ENCODE data around the gene LUC7L3. TPM values are rescaled to one million over a fixed set of nuclear protein-coding genes. Genes with fewer than 3 reads are reported as not detected.

The LUC7L3 gene
- total RNA-seq, 1 donor from 2014 or later, result 105 TPM

DNA sequence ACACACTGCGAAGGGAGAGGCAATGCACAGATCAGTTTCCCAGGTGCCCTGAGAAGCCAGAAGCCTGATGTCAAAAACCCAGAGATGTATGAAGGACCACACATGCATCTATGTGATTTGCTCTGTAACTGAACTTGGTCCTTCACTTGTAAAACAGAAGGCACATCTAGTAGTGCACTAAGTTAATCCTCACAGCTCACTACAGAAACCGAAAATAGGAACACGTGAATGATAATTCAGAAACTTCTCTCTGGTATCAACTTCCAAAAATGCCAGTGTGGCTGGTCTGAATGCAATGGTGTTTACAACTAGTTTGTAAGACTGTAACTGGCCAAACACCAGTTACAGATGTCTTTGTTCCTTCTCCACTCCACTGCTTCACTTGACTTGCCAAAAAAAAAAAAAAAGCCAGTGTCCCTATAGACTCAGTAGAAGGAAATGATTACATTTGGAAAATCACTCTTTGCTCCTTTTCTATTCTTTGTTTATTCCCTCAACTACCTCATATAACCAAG, 23.0 kb upstream of the LUC7L3 start:
- H3K27ac Mint-ChIP-seq (ENCODE audit: unreplicated experiment), result no peak overlapping the region

DNA sequence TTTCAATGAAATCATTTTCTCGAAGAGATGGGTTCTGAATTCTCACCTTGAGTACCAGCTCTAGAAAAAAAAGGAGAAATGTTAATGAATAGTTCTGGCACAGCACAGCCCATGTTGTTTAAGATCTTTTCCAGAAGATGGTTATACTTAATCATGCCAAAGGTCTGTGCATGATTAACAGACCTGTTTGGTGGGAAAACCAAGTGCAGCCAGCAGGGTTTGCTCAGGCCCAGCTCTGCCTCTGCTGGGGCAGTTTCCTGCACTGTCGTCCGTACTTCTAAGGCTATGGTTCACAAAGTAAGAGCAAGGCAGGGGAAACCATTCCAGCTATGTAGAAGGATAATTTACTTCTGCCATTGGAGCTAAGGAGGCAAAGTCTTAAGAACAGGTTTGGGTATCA, 22.3 kb upstream of the LUC7L3 start:
- no peak overlapping the region for H3K4me3 Mint-ChIP-seq (ENCODE audit: unreplicated experiment)

More for the DNA sequence above, 23.0 kb upstream of the LUC7L3 start:
- DNase-seq (ENCODE audit: extremely low spot score, unreplicated experiment), result no peak
- Mint-ChIP-seq H3K9me3 (ENCODE audit: unreplicated experiment) (no peaks in the 10 kb centered on the region), H3K4me3 (ENCODE audit: unreplicated experiment) (no peak overlapping the region), H3K27me3 (ENCODE audit: unreplicated experiment) (no peaks in the 10 kb centered on the region), H3K4me1 (ENCODE audit: unreplicated experiment) (peaks cover 21% of the 10 kb centered on the region), H3K36me3 (ENCODE audit: unreplicated experiment) (peaks cover 41% of the 10 kb centered on the region)
- TF ChIP-seq, protein P1, sequence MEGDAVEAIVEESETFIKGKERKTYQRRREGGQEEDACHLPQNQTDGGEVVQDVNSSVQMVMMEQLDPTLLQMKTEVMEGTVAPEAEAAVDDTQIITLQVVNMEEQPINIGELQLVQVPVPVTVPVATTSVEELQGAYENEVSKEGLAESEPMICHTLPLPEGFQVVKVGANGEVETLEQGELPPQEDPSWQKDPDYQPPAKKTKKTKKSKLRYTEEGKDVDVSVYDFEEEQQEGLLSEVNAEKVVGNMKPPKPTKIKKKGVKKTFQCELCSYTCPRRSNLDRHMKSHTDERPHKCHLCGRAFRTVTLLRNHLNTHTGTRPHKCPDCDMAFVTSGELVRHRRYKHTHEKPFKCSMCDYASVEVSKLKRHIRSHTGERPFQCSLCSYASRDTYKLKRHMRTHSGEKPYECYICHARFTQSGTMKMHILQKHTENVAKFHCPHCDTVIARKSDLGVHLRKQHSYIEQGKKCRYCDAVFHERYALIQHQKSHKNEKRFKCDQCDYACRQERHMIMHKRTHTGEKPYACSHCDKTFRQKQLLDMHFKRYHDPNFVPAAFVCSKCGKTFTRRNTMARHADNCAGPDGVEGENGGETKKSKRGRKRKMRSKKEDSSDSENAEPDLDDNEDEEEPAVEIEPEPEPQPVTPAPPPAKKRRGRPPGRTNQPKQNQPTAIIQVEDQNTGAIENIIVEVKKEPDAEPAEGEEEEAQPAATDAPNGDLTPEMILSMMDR (IDR thresholded peaks at IDR 0.05), result no peak

DNA sequence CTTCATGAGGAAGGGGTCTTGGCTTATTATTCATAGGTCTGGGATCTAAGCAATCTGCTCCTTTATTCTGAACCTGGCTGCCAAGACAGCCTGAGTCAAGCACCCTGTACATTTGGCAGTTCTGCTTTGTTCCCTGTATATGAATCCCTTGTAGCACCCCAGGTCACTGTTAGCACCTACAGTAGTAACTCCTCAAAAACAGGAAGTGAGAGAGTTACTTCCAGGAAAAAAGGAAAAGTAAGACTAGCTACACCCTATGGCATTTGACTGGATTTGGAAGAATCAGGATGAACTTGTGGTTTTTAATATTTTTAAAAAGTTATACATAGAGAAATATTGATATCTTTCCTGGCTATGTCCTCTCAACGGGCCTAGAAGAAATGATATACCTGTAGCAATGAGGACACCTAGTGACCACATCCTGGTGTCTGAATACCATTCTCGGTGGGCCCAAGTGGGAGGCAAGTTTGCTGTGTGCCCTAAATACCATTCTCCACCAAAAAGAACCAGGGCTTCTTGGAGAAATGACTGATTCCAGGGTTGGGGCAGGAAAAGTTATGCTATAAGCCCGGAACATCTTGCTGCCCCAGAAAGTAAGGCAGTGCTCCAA, 21.6 kb upstream of the LUC7L3 start:
- Mint-ChIP-seq H3K27me3 (ENCODE audit: unreplicated experiment) (no peaks in the 10 kb centered on the region), H3K27ac (ENCODE audit: unreplicated experiment) (no peak overlapping the region), H3K9me3 (ENCODE audit: unreplicated experiment) (no peaks in the 10 kb centered on the region), H3K4me1 (ENCODE audit: unreplicated experiment) (peaks cover 17% of the 10 kb centered on the region), H3K36me3 (ENCODE audit: unreplicated experiment) (peaks cover 40% of the 10 kb centered on the region), H3K4me3 (ENCODE audit: unreplicated experiment) (no peak overlapping the region)
- TF ChIP-seq, protein P1 (IDR thresholded peaks at IDR 0.05), result no peak
- no peak for DNase-seq (ENCODE audit: extremely low spot score, unreplicated experiment)

More for the DNA sequence above, 22.3 kb upstream of the LUC7L3 start:
- Mint-ChIP-seq H3K36me3 (ENCODE audit: unreplicated experiment) (peaks cover 43% of the 10 kb centered on the region), H3K27me3 (ENCODE audit: unreplicated experiment) (no peaks in the 10 kb centered on the region), H3K4me1 (ENCODE audit: unreplicated experiment) (peaks cover 23% of the 10 kb centered on the region), H3K9me3 (ENCODE audit: unreplicated experiment) (no peaks in the 10 kb centered on the region), H3K27ac (ENCODE audit: unreplicated experiment) (no peak overlapping the region)
- no peak for DNase-seq (ENCODE audit: extremely low spot score, unreplicated experiment)
- TF ChIP-seq, protein P1 (IDR thresholded peaks at IDR 0.05), result no peak

DNA sequence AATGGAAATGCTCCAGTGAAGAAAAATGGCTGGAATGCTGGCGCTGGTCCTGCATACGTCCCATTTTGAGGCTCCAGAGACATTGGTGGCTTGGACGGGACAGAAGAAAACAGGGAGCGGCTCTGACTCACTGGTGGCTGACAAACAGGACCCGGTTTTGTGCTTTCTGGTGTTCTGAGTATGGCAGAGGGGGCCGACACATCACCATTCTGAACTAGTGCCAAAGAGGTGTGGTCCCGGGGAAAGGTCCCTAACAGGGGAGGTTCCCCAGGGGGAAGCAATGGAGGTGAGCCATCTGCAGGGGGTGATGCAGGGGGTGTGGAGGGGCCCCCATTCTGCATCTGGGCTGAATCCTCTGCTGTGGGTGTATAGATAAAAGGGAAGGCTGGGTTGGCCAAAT, 20.0 kb upstream of the LUC7L3 start:
- DNase-seq (ENCODE audit: extremely low spot score, unreplicated experiment), result no peak
- H3K4me3 Mint-ChIP-seq (ENCODE audit: unreplicated experiment), result no peak overlapping the region
- H3K27me3 Mint-ChIP-seq (ENCODE audit: unreplicated experiment), result no peaks in the 10 kb centered on the region
- H3K9me3 Mint-ChIP-seq (ENCODE audit: unreplicated experiment), result no peaks in the 10 kb centered on the region
- peaks cover 13% of the 10 kb centered on the region for H3K4me1 Mint-ChIP-seq (ENCODE audit: unreplicated experiment)
- H3K27ac Mint-ChIP-seq (ENCODE audit: unreplicated experiment), result no peak overlapping the region
- H3K36me3 Mint-ChIP-seq (ENCODE audit: unreplicated experiment), result peaks cover 45% of the 10 kb centered on the region
- TF ChIP-seq, protein P1 (IDR thresholded peaks at IDR 0.05), result no peak

DNA sequence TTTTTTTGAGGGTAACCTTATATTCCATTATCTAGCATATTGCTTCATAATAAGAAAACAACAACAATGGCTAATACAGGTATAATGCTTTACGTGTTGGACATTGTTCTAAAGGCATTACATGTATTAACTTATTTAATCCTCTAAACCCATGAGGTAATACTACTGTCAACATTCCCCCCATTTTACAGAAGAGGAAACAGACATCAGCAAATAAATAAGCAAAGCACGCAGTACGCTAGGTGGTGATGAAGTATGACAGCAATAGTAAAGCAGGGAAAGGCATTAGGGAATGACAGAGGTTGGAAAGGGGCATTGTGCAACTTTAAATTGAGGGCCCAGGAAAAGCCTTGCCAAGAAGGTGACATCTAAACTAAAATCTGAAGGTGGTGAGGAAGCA, 16.2 kb upstream of the LUC7L3 start:
- TF ChIP-seq, protein P1 (IDR thresholded peaks at IDR 0.05), result no peak
- Mint-ChIP-seq H3K36me3 (ENCODE audit: unreplicated experiment) (peaks cover 24% of the 10 kb centered on the region), H3K4me3 (ENCODE audit: unreplicated experiment) (no peak overlapping the region), H3K27me3 (ENCODE audit: unreplicated experiment) (no peaks in the 10 kb centered on the region), H3K4me1 (ENCODE audit: unreplicated experiment) (peaks cover 25% of the 10 kb centered on the region), H3K9me3 (ENCODE audit: unreplicated experiment) (no peaks in the 10 kb centered on the region), H3K27ac (ENCODE audit: unreplicated experiment) (no peak overlapping the region)
- no peak for DNase-seq (ENCODE audit: extremely low spot score, unreplicated experiment)

Data from osteocyte (in vitro differentiated cells).